ENCODE measurements around the gene WSCD2.

DNA sequence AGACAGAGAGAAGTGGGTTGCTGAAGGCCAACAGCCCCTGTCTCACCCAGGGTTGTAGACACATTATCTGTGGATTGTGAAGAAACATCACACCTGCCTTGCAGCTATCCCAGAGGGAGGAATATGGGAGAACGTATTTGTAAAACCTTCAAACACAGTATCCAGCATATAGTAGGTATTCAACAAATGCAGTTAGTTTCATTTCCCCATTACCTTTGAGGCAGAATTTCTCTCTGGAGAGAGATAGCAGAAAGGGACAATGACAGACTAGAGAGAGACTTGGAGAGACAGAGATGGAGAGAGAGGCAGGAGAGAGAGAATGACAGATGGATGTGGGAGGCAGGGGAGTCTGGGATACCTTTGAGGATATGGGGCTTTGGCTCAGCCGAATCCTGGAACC lies 62.0 kb downstream of the WSCD2 start:
- no peak for TF ChIP-seq GATA2 (IDR thresholded peaks at IDR 0.05; ENCODE audit: low read depth, low read length)
- TF ChIP-seq GATA3 (IDR thresholded peaks at IDR 0.05; ENCODE audit: low read depth, low read length), result no peak
